Kidney (tissue), 14 donors: ENCODE results near the gene DHRS7B. TPM values are rescaled to one million over a fixed set of nuclear protein-coding genes. Genes with fewer than 3 reads are reported as not detected.

Source experiments
- DNase-seq, 5 donors: peaks; one replicate each; pipeline ENCODE4 v3.0.0-alpha.2; 2013 to 2020
- FAIRE-seq: peaks from 2 replicates; lab custom pipeline; 2012; peaks lifted over from hg19 to GRCh38; lab: Jason Lieb, UNC
- H3K27ac ChIP-seq, 2 donors: one replicate each; pipeline ENCODE4 v1.7.0; 2013; ENCODE audit warnings: low read depth in 2 of 2, low read length in 2 of 2, inconsistent platforms in 1 of 2
- H3K27me3 ChIP-seq: one replicate; pipeline ENCODE4 v1.7.1; 2013; ENCODE audit warnings: low read length, inconsistent platforms; ENCODE audit not compliant: control insufficient read depth, insufficient read depth
- H3K36me3 ChIP-seq, 3 donors: one replicate each; pipeline versions ENCODE4 v1.7.0 to v1.7.1; 2013; ENCODE audit warnings: low read length in 3 of 3, control low read depth in 1 of 3, inconsistent platforms in 1 of 3; ENCODE audit not compliant: insufficient read depth in 3 of 3, control insufficient read depth in 2 of 3
- H3K4me1 ChIP-seq, 3 donors: one replicate each; pipeline versions ENCODE4 v1.7.0 to v1.7.1; 2013; ENCODE audit warnings: low read length in 3 of 3, inconsistent platforms in 1 of 3, low read depth in 1 of 3; ENCODE audit not compliant: control insufficient read depth in 2 of 3, insufficient read depth in 2 of 3
- H3K4me3 ChIP-seq, 3 donors: one replicate each; pipeline versions ENCODE4 v1.7.0 to v1.8.1; 2013; ENCODE audit warnings: low read length in 3 of 3, control low read depth in 1 of 3, inconsistent platforms in 1 of 3
- H3K9ac ChIP-seq, 3 donors: one replicate each; pipeline versions ENCODE4 v1.7.0 to v1.7.1; 2013; ENCODE audit warnings: low read length in 3 of 3, control low read depth in 1 of 3, inconsistent platforms in 1 of 3
- H3K9me3 ChIP-seq, 3 donors: one replicate each; pipeline versions ENCODE4 v1.7.0 to v1.7.1; 2013; ENCODE audit warnings: low read length in 3 of 3, control low read depth in 1 of 3, inconsistent platforms in 1 of 3; ENCODE audit not compliant: control insufficient read depth in 2 of 3, insufficient read depth in 1 of 3
- intact Hi-C: fragments of 100-400 bp; cut with DNase I; formaldehyde crosslinking; loops from one replicate; pipeline ENCODE4 v1.11.1; 2022
- polyA plus RNA-seq: library from polyadenylated mRNA; stranded (reverse); fragments of 350-450 nt; fragmentation: Illumina TruSeq; extraction: RNeasy Lipid Tissue Mini Kit (QIAGEN cat#74804); gene quantifications from one replicate; pipeline ENCODE4 v1.2.3, GENCODE V29; 2014; ENCODE audit warnings: low read depth, low replicate concordance; ENCODE audit not compliant: insufficient read depth
- total RNA-seq: library from RNA; stranded (reverse); fragmentation: NEBNext Ultra II Directional; extraction: Animal tissue kit (Norgen Biotek cat#: 25700); gene quantifications from one replicate; pipeline ENCODE4 v1.2.1, GENCODE V29; 2021
- TF ChIP-seq, protein P1 (sequence below): IDR thresholded peaks from 3 replicates; pipeline ENCODE4 v1.5.1; 2012; ENCODE audit warnings: mild to moderate bottlenecking, moderate library complexity, borderline replicate concordance; ENCODE audit not compliant: insufficient read depth; ENCODE audit errors: extremely low read depth
- donor health status: control.
- donor health status: control.
- donor health status: control.
- donor health status: control.
- donor health status: control.
- donor health status: DM: yes; HTN: yes; CAD: no.
- donor health status: Normal renal cell carcinoma (clear cell type).

DHRS7B gene
- total and polyA plus RNA-seq, 2 donors from 2014 or later, result 19.9 to 58.8 TPM

DNA sequence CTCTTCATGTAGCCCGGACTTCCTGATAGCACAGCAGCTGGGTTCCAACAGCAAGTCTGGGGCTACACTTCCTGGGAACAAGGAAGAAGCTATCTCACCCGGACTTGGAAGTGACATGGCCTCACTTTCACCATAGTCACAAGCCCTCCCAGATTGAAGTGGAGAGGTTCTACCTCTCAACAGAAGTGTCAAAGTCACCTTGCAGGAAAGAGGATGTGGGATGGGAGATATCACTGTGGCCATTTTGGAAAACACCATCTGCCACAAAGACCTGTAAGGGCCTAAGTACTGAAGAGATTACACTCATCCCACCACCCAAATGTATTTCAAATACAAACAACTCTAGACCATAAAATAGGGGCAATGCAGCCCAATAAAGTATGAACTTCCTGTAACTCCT is 29.9 kb upstream of the DHRS7B start:
- H3K27me3 ChIP-seq, result no peaks in the 10 kb centered on the region
- intact Hi-C loops, result no loop called here
- DNase-seq, result no peak
- TF ChIP-seq, protein P1, sequence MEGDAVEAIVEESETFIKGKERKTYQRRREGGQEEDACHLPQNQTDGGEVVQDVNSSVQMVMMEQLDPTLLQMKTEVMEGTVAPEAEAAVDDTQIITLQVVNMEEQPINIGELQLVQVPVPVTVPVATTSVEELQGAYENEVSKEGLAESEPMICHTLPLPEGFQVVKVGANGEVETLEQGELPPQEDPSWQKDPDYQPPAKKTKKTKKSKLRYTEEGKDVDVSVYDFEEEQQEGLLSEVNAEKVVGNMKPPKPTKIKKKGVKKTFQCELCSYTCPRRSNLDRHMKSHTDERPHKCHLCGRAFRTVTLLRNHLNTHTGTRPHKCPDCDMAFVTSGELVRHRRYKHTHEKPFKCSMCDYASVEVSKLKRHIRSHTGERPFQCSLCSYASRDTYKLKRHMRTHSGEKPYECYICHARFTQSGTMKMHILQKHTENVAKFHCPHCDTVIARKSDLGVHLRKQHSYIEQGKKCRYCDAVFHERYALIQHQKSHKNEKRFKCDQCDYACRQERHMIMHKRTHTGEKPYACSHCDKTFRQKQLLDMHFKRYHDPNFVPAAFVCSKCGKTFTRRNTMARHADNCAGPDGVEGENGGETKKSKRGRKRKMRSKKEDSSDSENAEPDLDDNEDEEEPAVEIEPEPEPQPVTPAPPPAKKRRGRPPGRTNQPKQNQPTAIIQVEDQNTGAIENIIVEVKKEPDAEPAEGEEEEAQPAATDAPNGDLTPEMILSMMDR, result no peak
- no peaks in the 10 kb centered on the region for H3K36me3 ChIP-seq
- H3K4me1 ChIP-seq, result peaks cover 0 to 7% (median 0%) of the 10 kb centered on the region in 3 donors
- no peak overlapping the region for H3K27ac ChIP-seq
- H3K9ac ChIP-seq, result no peak overlapping the region
- H3K9me3 ChIP-seq, result no peaks in the 10 kb centered on the region
- no peak for FAIRE-seq
- H3K4me3 ChIP-seq, result no peak overlapping the region

GRCh38 chr17:21098934-21099689 is 27.7 kb upstream of the DHRS7B start:
- peak overlapping the region in 2 of 3 donors; percentile 20 to 30 for H3K9ac ChIP-seq
- DNase-seq, result peak; percentile 75 to 93 (median 79)

GRCh38 chr17:21100636-21101035 is 26.1 kb upstream of the DHRS7B start:
- Histone ChIP-seq H3K27me3 (no peaks in the 10 kb centered on the region), H3K9ac (no peak overlapping the region), H3K4me3 (no peak overlapping the region), H3K36me3 (no peaks in the 10 kb centered on the region), H3K27ac (no peak overlapping the region), H3K9me3 (no peaks in the 10 kb centered on the region), H3K4me1 (peaks cover 0 to 7% (median 0%) of the 10 kb centered on the region in 3 donors)
- TF ChIP-seq, protein P1, result no peak
- intact Hi-C loops, result no loop called here
- DNase-seq (no peak), FAIRE-seq (no peak)

More at GRCh38 chr17:21098934-21099689, 27.7 kb upstream of the DHRS7B start:
- peaks cover 0 to 7% (median 0%) of the 10 kb centered on the region in 3 donors for H3K4me1 ChIP-seq
- no peaks in the 10 kb centered on the region for H3K9me3 ChIP-seq
- TF ChIP-seq, protein P1, result no peak
- no peak overlapping the region for H3K27ac ChIP-seq
- no peaks in the 10 kb centered on the region for H3K36me3 ChIP-seq
- peak overlapping the region; percentile 62 to 75 (median 70) for H3K4me3 ChIP-seq
- no peaks in the 10 kb centered on the region for H3K27me3 ChIP-seq
- intact Hi-C loops, result no loop called here
- FAIRE-seq, result no peak
